ENCODE measurements around the gene SNRPA. TPM values are rescaled to one million over a fixed set of nuclear protein-coding genes. Genes with fewer than 3 reads are reported as not detected.

Gene SNRPA
- total RNA-seq, 2 experiments from 2014 or later, result 149 to 182 TPM

DNA sequence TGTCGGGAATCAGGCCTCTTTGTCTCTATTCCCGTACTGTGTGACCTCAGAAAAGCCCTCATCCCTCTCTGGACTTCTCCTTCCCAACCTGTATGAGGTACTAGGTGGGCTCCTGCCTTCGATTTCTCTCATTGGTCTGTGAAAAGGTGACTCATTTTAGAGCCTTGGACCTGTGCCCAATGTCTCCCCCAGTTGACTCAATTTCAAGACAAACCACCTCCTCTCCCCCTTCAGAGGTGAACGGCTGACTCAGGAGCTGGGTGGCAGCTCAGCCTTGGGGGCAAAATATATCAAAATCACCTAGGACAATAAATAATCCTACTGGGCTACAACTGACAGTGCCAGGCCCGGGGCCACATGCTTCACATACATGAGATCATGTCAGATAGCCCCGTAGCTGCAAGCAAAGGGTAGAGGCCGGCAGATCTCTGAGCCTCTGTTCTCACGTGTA, 34.9 kb upstream of the SNRPA start:
- no peaks in the 10 kb centered on the region for H3K9me3 Mint-ChIP-seq
- H3K4me1 Mint-ChIP-seq, result peaks cover 76% of the 10 kb centered on the region
- peak overlapping the region; percentile 93 for H3K4me3 Mint-ChIP-seq
- POLR2A ChIA-PET, result interaction anchor here (0.6 kb wide), 1 partner anchor 547 kb away, joined by 3 read pairs; no protein-coding TSS in a partner anchor
- peaks cover 21% of the 10 kb centered on the region for H3K36me3 Mint-ChIP-seq (ENCODE audit: low read depth)
- peak overlapping the region; percentile 97 for H3K27ac Mint-ChIP-seq
- DNase-seq, result peak; percentile 25
- CTCF ChIA-PET, result interaction anchor here (0.9 to 1.6 kb wide), 3 partner anchors 9 to 52 kb away, joined by 3 to 5 read pairs (median 3); no protein-coding TSS in a partner anchor
- no peaks in the 10 kb centered on the region for H3K27me3 Mint-ChIP-seq

DNA sequence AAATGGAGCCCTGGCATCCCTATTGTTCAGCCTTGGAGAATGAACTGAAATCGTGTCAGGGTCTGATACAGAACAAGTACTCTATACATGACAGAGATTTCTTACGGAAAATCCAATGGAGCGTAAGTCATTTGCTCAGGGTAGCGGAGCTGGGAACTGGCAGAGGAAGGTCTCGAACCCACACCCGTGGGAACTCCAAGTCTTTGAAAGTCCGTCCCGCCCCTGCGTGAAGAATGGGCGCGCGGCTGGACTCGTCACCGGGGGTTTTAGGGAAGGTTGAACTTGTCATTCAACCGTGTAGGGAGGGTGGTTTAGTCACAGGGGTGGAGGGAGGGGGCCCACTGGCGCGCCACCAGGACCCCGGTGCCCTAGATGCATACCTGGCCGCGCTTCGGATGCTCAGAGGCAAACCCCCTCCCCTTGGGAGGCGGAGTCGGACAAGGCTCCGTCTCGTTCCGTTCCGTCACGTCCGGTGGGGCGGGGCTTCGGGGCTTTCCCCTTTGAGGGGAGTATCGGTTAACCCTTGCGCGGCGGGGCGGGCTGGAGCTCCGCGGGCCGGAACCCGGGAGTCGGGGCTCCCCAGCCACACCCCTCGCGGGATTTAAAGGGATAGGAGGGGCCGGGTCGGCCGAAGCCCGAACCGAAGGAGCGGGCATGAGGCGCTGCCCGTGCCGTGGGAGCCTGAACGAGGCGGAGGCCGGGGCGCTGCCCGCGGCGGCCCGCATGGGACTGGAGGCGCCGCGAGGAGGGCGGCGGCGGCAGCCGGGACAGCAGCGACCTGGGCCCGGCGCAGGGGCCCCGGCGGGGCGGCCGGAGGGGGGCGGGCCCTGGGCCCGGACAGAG, 34.3 kb upstream of the SNRPA start, which contains the start of the genes COQ8B and ITPKC:
TSS of gene COQ8B (minus strand) at position 405 of the 843 bp plus-strand sequence. CDS start 2,254 bp downstream, outside the sequence.
TSS of gene ITPKC (plus strand) at position 631 of the 843 bp plus-strand sequence. CDS start at position 655, 24 bp downstream.
- CTCF ChIA-PET, result interaction anchor here (0.6 to 1.6 kb wide), 8 partner anchors 9 to 90 kb away, joined by 3 to 5 read pairs (median 3); partner anchors contain the start of genes ACTMAP and SNRPA
- H3K9me3 Mint-ChIP-seq, result no peaks in the 10 kb centered on the region
- DNase-seq, result peak; percentile 100
- H3K27ac Mint-ChIP-seq, result peak within 1 kb of the TSS; percentile 97
- H3K27me3 Mint-ChIP-seq, result no peaks in the 10 kb centered on the region
- POLR2A ChIA-PET, result interaction anchor here (0.5 to 1.0 kb wide), 2 partner anchors 25 to 61 kb away, joined by 3 to 4 read pairs; partner anchors contain the start of gene RAB4B
- H3K4me1 Mint-ChIP-seq, result peaks cover 72% of the 10 kb centered on the region
- H3K4me3 Mint-ChIP-seq, result peak within 1 kb of the TSS; percentile 93
- peaks cover 15% of the 10 kb centered on the region for H3K36me3 Mint-ChIP-seq (ENCODE audit: low read depth)

- Mint-ChIP-seq H3K4me1 (peaks cover 73% of the 10 kb centered on the region), H3K4me3 (peak overlapping the region; percentile 81)
Measured at GRCh38 chr19:40717325-40717879, 33.6 kb upstream of the SNRPA start.

GRCh38 chr19:40717880-40718773, 32.9 kb upstream of the SNRPA start:
- DNase-seq, result no peak
- no peaks in the 10 kb centered on the region for H3K9me3 Mint-ChIP-seq
- ChIA-PET POLR2A (no interaction called here), CTCF (interaction anchor here (0.6 to 1.5 kb wide), 4 partner anchors 10 to 32 kb away, joined by 3 to 5 read pairs (median 4); partner anchors contain the start of genes ACTMAP and SNRPA)
- no peaks in the 10 kb centered on the region for H3K27me3 Mint-ChIP-seq
- H3K4me3 Mint-ChIP-seq, result peak overlapping the region; percentile 81
- peaks cover 13% of the 10 kb centered on the region for H3K36me3 Mint-ChIP-seq (ENCODE audit: low read depth)
- H3K4me1 Mint-ChIP-seq, result peaks cover 72% of the 10 kb centered on the region
- peak overlapping the region; percentile 90 for H3K27ac Mint-ChIP-seq

More at GRCh38 chr19:40717325-40717879, 33.6 kb upstream of the SNRPA start:
- ChIA-PET POLR2A (interaction anchor here (0.5 to 1.0 kb wide), 2 partner anchors 26 to 61 kb away, joined by 3 to 4 read pairs; partner anchors contain the start of gene RAB4B), CTCF (interaction anchor here (0.6 to 1.6 kb wide), 6 partner anchors 10 to 33 kb away, joined by 3 to 5 read pairs (median 4); partner anchors contain the start of genes ACTMAP and SNRPA)
- Mint-ChIP-seq H3K9me3 (no peaks in the 10 kb centered on the region), H3K36me3 (ENCODE audit: low read depth) (peaks cover 17% of the 10 kb centered on the region), H3K27me3 (no peaks in the 10 kb centered on the region), H3K27ac (peak overlapping the region; percentile 72)
- DNase-seq, result no peak

DNA sequence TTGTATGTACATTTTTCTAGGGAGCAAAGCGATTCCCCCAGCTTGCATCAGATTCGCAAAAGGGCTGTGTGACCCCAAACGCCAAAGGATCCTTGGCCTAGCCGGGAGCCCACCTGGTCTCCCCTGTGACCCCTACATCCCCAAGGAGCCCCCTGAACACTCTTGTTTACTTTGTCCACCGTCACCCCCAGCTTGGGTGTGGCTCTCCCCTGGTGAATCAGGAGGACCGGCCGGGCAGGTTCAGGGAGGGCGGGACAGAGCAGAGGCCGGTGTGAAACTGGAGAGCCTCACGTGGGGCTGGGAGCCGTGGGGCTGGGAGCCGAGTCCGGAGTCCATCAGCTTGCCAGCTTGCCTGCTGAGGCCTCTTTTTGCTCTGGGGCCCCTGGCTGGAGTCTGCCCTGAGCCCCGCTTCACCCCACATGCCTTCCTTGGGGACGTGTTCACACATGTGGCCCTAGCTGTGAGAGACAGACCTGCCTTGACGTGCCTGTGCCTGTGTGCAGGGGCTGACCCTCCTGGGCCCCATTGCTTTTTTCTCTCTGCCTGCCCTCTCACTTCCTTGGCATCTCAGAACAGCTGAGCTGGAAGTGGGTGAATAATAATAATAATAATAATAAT, 32.1 kb upstream of the SNRPA start:
- POLR2A ChIA-PET, result no interaction called here
- CTCF ChIA-PET, result interaction anchor here (0.6 to 1.0 kb wide), 3 partner anchors 15 to 455 kb away, joined by 3 read pairs; no protein-coding TSS in a partner anchor
- no peak for DNase-seq
- H3K4me1 Mint-ChIP-seq, result peaks cover 70% of the 10 kb centered on the region
- peaks cover 19% of the 10 kb centered on the region for H3K36me3 Mint-ChIP-seq (ENCODE audit: low read depth)
- H3K9me3 Mint-ChIP-seq, result no peaks in the 10 kb centered on the region
- no peaks in the 10 kb centered on the region for H3K27me3 Mint-ChIP-seq
- peak overlapping the region; percentile 81 for H3K4me3 Mint-ChIP-seq
- H3K27ac Mint-ChIP-seq, result peak overlapping the region; percentile 90

DNA sequence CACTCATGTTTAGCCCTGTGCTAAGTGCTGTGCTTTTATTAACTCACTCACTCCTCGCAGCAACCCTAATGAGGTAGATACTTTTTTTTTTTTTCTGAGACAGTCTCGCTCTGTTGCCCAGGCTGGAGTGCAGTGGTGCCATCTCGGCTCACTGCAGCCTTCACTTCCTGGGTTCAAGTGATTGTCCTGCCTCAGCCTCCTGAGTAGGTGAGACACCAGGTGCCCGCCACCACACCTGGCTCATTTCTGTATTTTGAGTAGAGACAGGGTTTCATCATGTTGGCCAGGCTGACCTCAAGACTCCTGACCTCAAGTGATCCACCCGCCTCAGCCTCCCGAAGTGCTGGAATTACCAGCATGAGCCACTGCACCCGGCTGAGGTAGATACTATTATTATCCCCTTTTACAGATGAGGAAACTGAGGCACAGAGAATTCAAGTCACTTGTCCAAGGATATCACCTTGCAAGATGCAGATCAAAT, 31.5 kb upstream of the SNRPA start:
- ChIA-PET POLR2A (no interaction called here), CTCF (interaction anchor here (0.6 to 1.0 kb wide), 3 partner anchors 15 to 455 kb away, joined by 3 read pairs; no protein-coding TSS in a partner anchor)
- no peak overlapping the region for H3K27ac Mint-ChIP-seq
- H3K36me3 Mint-ChIP-seq (ENCODE audit: low read depth), result peaks cover 24% of the 10 kb centered on the region
- no peaks in the 10 kb centered on the region for H3K9me3 Mint-ChIP-seq
- peaks cover 69% of the 10 kb centered on the region for H3K4me1 Mint-ChIP-seq
- no peaks in the 10 kb centered on the region for H3K27me3 Mint-ChIP-seq
- peak overlapping the region; percentile 22 for H3K4me3 Mint-ChIP-seq
- DNase-seq, result no peak

GRCh38 chr19:40721140-40721486, 29.9 kb upstream of the SNRPA start:
- POLR2A ChIA-PET, result no interaction called here
- no peak for DNase-seq
- Mint-ChIP-seq H3K27ac (no peak overlapping the region), H3K36me3 (ENCODE audit: low read depth) (peaks cover 31% of the 10 kb centered on the region), H3K27me3 (no peaks in the 10 kb centered on the region), H3K4me3 (no peak overlapping the region), H3K4me1 (peaks cover 53% of the 10 kb centered on the region), H3K9me3 (no peaks in the 10 kb centered on the region)
- CTCF ChIA-PET, result interaction anchor here (1.0 to 1.5 kb wide), 4 partner anchors 10 to 86 kb away, joined by 3 to 6 read pairs (median 4); no protein-coding TSS in a partner anchor

DNA sequence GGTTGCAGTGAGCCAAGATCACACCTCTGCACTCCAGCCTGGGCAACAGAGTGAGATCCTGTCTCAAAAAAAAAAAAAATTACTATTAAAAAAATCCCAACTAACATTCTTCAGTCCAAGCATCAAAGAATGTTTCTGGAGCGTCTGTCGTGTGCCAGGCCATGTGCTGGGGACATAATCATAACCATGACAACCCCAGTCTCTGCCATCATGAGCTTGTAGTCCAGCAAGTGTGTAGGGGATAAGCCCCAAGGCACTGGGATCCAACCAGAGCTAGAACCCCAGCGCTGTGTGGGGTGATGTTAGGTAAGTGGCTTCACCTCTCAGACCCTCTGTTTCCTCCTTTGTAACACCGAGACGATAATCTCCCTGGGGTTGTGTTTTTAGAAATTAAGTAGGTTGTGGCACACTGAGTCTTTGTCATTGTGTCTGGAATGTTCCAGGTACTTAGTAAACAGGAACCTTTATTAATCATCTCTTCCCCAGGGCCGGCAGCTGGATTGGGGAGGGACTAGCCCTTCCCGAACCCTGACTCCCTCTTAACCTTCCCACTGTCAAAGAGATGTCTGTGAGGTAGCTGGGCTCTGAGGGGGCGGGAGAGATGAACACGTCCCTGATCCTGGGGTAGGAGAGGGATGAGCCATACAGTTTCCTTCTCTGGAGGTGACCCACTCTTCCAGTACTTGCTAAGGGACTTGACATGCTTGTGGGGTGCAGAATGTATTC, 28.9 kb upstream of the SNRPA start:
- Mint-ChIP-seq H3K36me3 (ENCODE audit: low read depth) (peaks cover 38% of the 10 kb centered on the region), H3K4me1 (peaks cover 48% of the 10 kb centered on the region), H3K4me3 (no peak overlapping the region), H3K27me3 (no peaks in the 10 kb centered on the region), H3K9me3 (no peaks in the 10 kb centered on the region), H3K27ac (no peak overlapping the region)
- POLR2A ChIA-PET, result no interaction called here
- CTCF ChIA-PET, result interaction anchor here (0.6 to 1.5 kb wide), 5 partner anchors 9 to 32 kb away, joined by 3 to 6 read pairs (median 4); partner anchors contain the start of genes ACTMAP and SNRPA
- no peak for DNase-seq

GRCh38 chr19:40723661-40724254, 27.2 kb upstream of the SNRPA start:
- H3K4me1 Mint-ChIP-seq, result peaks cover 36% of the 10 kb centered on the region
- H3K36me3 Mint-ChIP-seq (ENCODE audit: low read depth), result peaks cover 40% of the 10 kb centered on the region
- no peak for DNase-seq
- H3K4me3 Mint-ChIP-seq, result no peak overlapping the region
- ChIA-PET POLR2A (no interaction called here), CTCF (interaction anchor here (0.6 to 1.3 kb wide), 2 partner anchors 83 to 435 kb away, joined by 3 read pairs; no protein-coding TSS in a partner anchor)
- H3K27ac Mint-ChIP-seq, result no peak overlapping the region
- no peaks in the 10 kb centered on the region for H3K9me3 Mint-ChIP-seq
- H3K27me3 Mint-ChIP-seq, result no peaks in the 10 kb centered on the region

- ChIA-PET POLR2A (no interaction called here), CTCF (interaction anchor here (1.3 kb wide), 1 partner anchor 83 kb away, joined by 3 read pairs; no protein-coding TSS in a partner anchor)
- H3K9me3 Mint-ChIP-seq, result no peaks in the 10 kb centered on the region
- H3K27me3 Mint-ChIP-seq, result no peaks in the 10 kb centered on the region
- no peak overlapping the region for H3K4me3 Mint-ChIP-seq
- peaks cover 44% of the 10 kb centered on the region for H3K36me3 Mint-ChIP-seq (ENCODE audit: low read depth)
- no peak for DNase-seq
- peak overlapping the region; percentile 73 for H3K27ac Mint-ChIP-seq
- peaks cover 30% of the 10 kb centered on the region for H3K4me1 Mint-ChIP-seq
Measured at GRCh38 chr19:40724315-40724714, 26.7 kb upstream of the SNRPA start.
